Lower leg skin (tissue), 4 donors: ENCODE results near the gene TTC39B. TPM values are rescaled to one million over a fixed set of nuclear protein-coding genes. Genes with fewer than 3 reads are reported as not detected.
"Not testable (repeated sequence)": the region's sequence is repeated elsewhere in the genome, so short reads cannot be mapped to it uniquely, and the experiment has no call there.

Source experiments
- DNase-seq, 2 donors: peaks; one replicate each; pipeline ENCODE4 v3.0.0-alpha.2; 2019; ENCODE audit warnings: low spot score in 2 of 2
- H3K4me3 ChIP-seq: fragments of 200-600 bp; sonication (generic); 2 replicates; pipeline ENCODE4 v1.5.1; 2017; ENCODE audit warnings: mild to moderate bottlenecking, low read depth; ENCODE audit not compliant: poor library complexity, severe bottlenecking
- CTCF ChIP-seq, 3 donors: fragments of 450-650 bp; IDR thresholded peaks; one replicate each; pipeline ENCODE4 v1.5.1; 2016; ENCODE audit warnings: antibody characterized with exemption in 3 of 3, mild to moderate bottlenecking in 3 of 3, moderate library complexity in 2 of 3
- POLR2A ChIP-seq, 2 donors: fragments of 450-650 bp; IDR thresholded peaks; one replicate each; pipeline ENCODE4 v1.6.1; 2016 to 2017; ENCODE audit warnings: antibody characterized with exemption in 2 of 2, mild to moderate bottlenecking in 1 of 2, moderate library complexity in 1 of 2
- WGBS, 2 donors: methylation state at CpG; one replicate each; pipeline ENCODE4 v1.1.5; 2018; 5-methylcytosine and 5-hydroxymethylcytosine counted together
- intact Hi-C: fragments of 100-400 bp; cut with DNase I; formaldehyde crosslinking; loops from one replicate; pipeline ENCODE4 v1.15.0; 2023; ENCODE audit warnings: low total_unique reads
- total RNA-seq, 4 donors: library from RNA; depleted of rRNA; stranded (reverse); fragments of >200 nt; gene quantifications; one replicate each; pipeline ENCODE4 v1.1.0, GENCODE V29; 2016

The TTC39B gene
- total RNA-seq, 4 donors from 2014 or later, result 38.4 to 53.3 (median 42.2) TPM

DNA sequence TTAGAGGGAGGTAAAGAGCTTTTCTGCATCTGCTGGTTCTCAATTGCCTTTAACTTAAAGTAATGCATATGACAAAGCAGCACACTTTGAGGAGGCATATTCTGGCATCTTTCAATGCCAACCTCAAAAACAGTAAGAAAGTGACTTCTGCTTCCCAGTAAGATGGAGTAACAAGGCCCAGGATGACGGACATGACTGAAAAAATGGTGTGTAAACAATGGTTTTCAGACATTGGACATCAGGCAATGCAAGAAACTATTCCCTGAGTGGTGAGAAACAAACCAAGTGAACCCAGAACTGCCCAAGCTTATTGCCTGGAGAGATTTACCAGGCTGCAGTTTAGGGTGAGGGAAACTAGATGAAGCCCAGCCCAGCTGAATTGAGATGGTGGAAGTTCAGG is 39.8 kb upstream of the TTC39B start:
- no peak for DNase-seq
- 59% methylated on average over 1 of the region's 1 CpG for WGBS, 2 donors
- H3K4me3 ChIP-seq, result no peak overlapping the region
- intact Hi-C loops, result no loop called here
- TF ChIP-seq CTCF (IDR thresholded peaks at IDR 0.05) (no peak), POLR2A (IDR thresholded peaks at IDR 0.05) (no peak)

- intact Hi-C loops, result no loop called here
- no peak for DNase-seq
- 81 to 84% methylated on average over 2 of the region's 2 CpGs for WGBS, 2 donors
- TF ChIP-seq CTCF (IDR thresholded peaks at IDR 0.05), result no peak
- no peak for TF ChIP-seq POLR2A (IDR thresholded peaks at IDR 0.05)
- no peak overlapping the region for H3K4me3 ChIP-seq
These were observed 37.2 kb upstream of the TTC39B start for GRCh38 chr9:15344191-15344590.

DNA sequence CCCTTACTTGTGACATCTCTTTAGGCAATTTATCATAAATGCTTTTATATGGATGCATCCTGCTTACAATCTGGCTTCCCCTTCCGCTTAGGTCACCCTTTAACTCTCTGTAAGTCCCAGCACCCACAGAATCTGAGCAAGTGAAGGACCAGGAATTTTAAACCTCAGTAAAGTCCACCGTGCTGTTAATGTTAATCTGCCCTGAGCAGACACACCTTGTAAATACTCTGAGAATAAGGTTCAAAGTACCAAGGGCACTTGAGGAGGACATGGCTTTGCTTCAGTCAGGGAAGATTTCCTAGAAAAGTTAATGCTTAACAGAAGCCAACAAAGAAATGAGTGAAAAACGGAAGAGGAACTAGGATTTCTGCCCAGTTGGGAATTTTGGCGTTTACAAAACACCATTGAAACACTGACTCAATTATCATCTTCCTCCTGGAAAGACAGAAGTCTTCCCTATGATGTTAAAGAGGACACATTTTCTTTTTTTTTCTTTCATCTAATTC is 26.4 kb upstream of the TTC39B start:
- intact Hi-C loops, result no loop called here
- DNase-seq, result no peak
- WGBS, 2 donors, result 31 to 42% methylated on average over 4 of the region's 4 CpGs
- no peak for TF ChIP-seq CTCF (IDR thresholded peaks at IDR 0.05)
- TF ChIP-seq POLR2A (IDR thresholded peaks at IDR 0.05), result no peak
- no peak overlapping the region for H3K4me3 ChIP-seq

DNA sequence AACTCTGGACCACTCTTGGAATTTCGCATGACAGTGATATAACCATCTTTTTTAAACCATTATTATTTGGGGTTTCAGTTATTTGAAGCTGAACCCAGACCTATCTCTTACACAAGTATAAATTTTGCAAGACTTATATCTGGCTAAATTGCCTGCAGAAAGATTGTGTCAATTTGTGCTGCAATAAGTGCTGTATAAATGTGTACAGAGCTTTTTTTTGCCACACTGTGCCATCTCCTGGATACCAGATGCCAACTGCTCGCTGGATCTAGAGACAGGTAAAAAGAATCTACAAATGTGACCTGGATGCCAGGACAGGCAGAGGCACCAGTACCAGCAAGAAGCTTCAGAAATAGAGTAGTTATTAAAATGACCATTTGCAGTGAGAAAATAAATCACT is 25.9 kb upstream of the TTC39B start:
- intact Hi-C loops, result no loop called here
- 64 to 66% methylated on average over 2 of the region's 2 CpGs for WGBS, 2 donors
- no peak for DNase-seq
- H3K4me3 ChIP-seq, result no peak overlapping the region
- TF ChIP-seq POLR2A (IDR thresholded peaks at IDR 0.05) (no peak), CTCF (IDR thresholded peaks at IDR 0.05) (no peak)

DNA sequence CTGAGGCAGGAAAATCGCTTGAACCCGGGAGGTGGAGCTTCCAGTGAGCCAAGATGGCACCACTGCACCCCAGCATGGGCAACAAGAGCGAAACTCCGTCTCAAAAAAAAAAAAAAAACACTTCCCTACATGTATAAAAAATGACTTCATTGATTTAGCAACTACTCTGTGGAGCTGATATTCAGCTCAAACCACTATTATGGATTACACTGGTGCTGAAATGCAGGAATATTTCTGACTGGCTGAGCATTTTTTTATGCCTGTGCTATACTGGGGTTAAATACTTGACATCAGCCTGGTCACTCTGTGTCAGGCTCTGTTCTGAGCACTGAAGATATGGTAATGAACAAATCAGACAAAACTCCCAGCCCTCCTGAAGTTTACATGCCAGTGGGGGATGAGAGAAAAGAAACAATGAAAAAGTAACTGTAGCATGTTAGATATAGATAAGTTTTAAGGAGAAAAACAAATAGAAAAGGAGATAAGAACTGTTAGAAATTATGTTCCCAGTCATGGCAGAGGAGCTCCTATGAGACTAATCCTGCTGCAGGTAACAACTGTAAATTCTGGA is 22.6 kb upstream of the TTC39B start:
- no peak overlapping the region for H3K4me3 ChIP-seq
- intact Hi-C loops, result no loop called here
- TF ChIP-seq POLR2A (IDR thresholded peaks at IDR 0.05) (no peak), CTCF (IDR thresholded peaks at IDR 0.05) (no peak)
- no peak for DNase-seq
- WGBS, 2 donors, result 85 to 96% methylated on average over 4 of the region's 4 CpGs

GRCh38 chr9:15328946-15329345 is 21.9 kb upstream of the TTC39B start:
- 94 to 95% methylated on average over 1 of the region's 1 CpG for WGBS, 2 donors
- TF ChIP-seq CTCF (IDR thresholded peaks at IDR 0.05), result no peak
- TF ChIP-seq POLR2A (IDR thresholded peaks at IDR 0.05), result no peak
- intact Hi-C loops, result no loop called here

GRCh38 chr9:15322695-15323094 is 15.7 kb upstream of the TTC39B start:
- intact Hi-C loops, DNase-seq, H3K4me3 ChIP-seq: not testable (repeated sequence)
- 63 to 73% methylated on average over 3 of the region's 3 CpGs for WGBS, 2 donors

More at GRCh38 chr9:15328946-15329345, 21.9 kb upstream of the TTC39B start:
- no peak overlapping the region for H3K4me3 ChIP-seq
- DNase-seq, result no peak

DNA sequence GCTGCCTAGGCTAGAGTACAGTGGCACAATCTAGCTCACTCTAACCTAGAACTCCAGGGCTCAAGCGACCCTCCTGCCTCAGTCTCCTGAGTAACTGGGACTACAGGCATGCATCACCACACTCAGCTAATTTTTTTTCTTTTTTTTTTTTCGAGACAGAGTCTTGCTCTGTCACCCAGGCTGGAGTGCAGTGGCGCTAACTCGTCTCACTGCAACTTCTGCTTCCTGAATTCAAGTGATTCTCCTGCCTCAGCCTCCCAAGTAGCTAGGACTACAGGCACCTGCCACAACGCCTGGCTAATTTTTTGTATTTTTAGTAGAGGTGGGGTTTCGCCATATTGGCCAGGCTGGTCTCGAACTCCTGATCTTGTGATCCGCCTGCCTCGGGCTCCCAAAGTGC is 12.6 kb upstream of the TTC39B start:
- intact Hi-C loops, H3K4me3 ChIP-seq, DNase-seq: not testable (repeated sequence)
- WGBS, 2 donors, result 88 to 90% methylated on average over 9 of the region's 9 CpGs
